Measurements from ENCODE around the gene HEMK1. TPM values are rescaled to one million over a fixed set of nuclear protein-coding genes. Genes with fewer than 3 reads are reported as not detected.

HEMK1 gene
- total and polyA plus RNA-seq, 2 of the 4 experiments (the other 2 are of a cell fraction): 17.2 to 20.8 TPM

- H3K4me2 ChIP-seq (ENCODE audit: low read depth, low read length): no peak overlapping the region
- H2BK5ac ChIP-seq (ENCODE audit: low read depth, low read length, poor library complexity, severe bottlenecking): no peak overlapping the region
- in situ Hi-C loops (cut with MboI; ENCODE audit: low sequenced_read_pairs): no loop called here
- no peak overlapping the region for H4K5ac ChIP-seq (ENCODE audit: low read depth, low read length)
- no peaks in the 10 kb centered on the region for H3K9me3 ChIP-seq (ENCODE audit: control insufficient read depth, insufficient read depth, low read length)
- H3K18ac ChIP-seq (ENCODE audit: low read depth, low read length): no peak overlapping the region
- peak overlapping the region; percentile 16 for H2AK9ac ChIP-seq (replicated peaks; ENCODE audit: low read depth, low read length, poor library complexity)
- TF ChIP-seq RAD21 (IDR thresholded peaks at IDR 0.05; ENCODE audit: low read length): no peak
- TF ChIP-seq SMC3 (IDR thresholded peaks at IDR 0.05; ENCODE audit: low read depth, low read length): no peak
- no peak for TF ChIP-seq ELK1 (IDR thresholded peaks at IDR 0.05; ENCODE audit: borderline replicate concordance, low read depth, low read length)
- TF ChIP-seq USF2 (IDR thresholded peaks at IDR 0.05; ENCODE audit: low read depth, low read length): no peak
- no peak for TF ChIP-seq POLR2A (IDR thresholded peaks at IDR 0.05; ENCODE audit: low read depth, low read length)
- TF ChIP-seq FOS (IDR thresholded peaks at IDR 0.05; ENCODE audit: low read depth, low read length): no peak
- TF ChIP-seq RCOR1 (IDR thresholded peaks at IDR 0.05; ENCODE audit: insufficient replicate concordance, low read length): no peak
- TF ChIP-seq CHD1 (IDR thresholded peaks at IDR 0.05; ENCODE audit: low read depth, low read length): no peak
- TF ChIP-seq RFX5 (IDR thresholded peaks at IDR 0.05; ENCODE audit: low read depth, low read length): no peak
- no peak for TF ChIP-seq MAZ (IDR thresholded peaks at IDR 0.05; ENCODE audit: borderline replicate concordance, low read depth, low read length)
- TF ChIP-seq NFE2L2 (IDR thresholded peaks at IDR 0.05; ENCODE audit: low read depth, low read length): no peak
- TF ChIP-seq MXI1 (IDR thresholded peaks at IDR 0.05; ENCODE audit: borderline replicate concordance, low read depth, low read length): no peak
- no peak for TF ChIP-seq BHLHE40 (IDR thresholded peaks at IDR 0.05; ENCODE audit: low read depth, low read length)
- TF ChIP-seq CTCF (conservative IDR thresholded peaks at IDR 0.05; ENCODE audit: low read depth, low read length): no peak
- TF ChIP-seq CEBPB (IDR thresholded peaks at IDR 0.05; ENCODE audit: low read depth, low read length): no peak
- no peak for TF ChIP-seq MAFK (IDR thresholded peaks at IDR 0.05; ENCODE audit: low read depth, low read length)
- no peaks in the 10 kb centered on the region for H3K4me1 ChIP-seq (ENCODE audit: control insufficient read depth, insufficient read depth, low read length)
- no peak overlapping the region for H4K91ac ChIP-seq (ENCODE audit: insufficient read depth, low read depth, low read length)
- peaks cover 2% of the 10 kb centered on the region for H3K27me3 ChIP-seq (ENCODE audit: control insufficient read depth, insufficient read depth, low read length)
- H2BK120ac ChIP-seq (ENCODE audit: low read depth, low read length): no peak overlapping the region
- H2AK5ac ChIP-seq (ENCODE audit: low read depth, low read length): no peak overlapping the region
- no peak overlapping the region for H3K14ac ChIP-seq (replicated peaks; ENCODE audit: low read depth, low read length)
- H2BK15ac ChIP-seq (ENCODE audit: low read depth, low read length): no peak overlapping the region
- H3K36me3 ChIP-seq (ENCODE audit: control insufficient read depth, insufficient read depth, low read length): no peaks in the 10 kb centered on the region
- no peak overlapping the region for H2BK20ac ChIP-seq (ENCODE audit: low read depth, low read length)
- no peak for DNase-seq
- peaks cover 8% of the 10 kb centered on the region; the same call in 1 of the 2 replicates for H3K9me1 ChIP-seq (ENCODE audit: insufficient read depth, low read length)
- POLR2A ChIA-PET (ENCODE audit: unreplicated experiment): no interaction called here
- no peak overlapping the region for H3K4ac ChIP-seq (ENCODE audit: low read depth, low read length)
- CTCF ChIA-PET: interaction anchor here (0.6 to 0.9 kb wide), 2 partner anchors 57 to 213 kb away, joined by 3 read pairs; no protein-coding TSS in a partner anchor
- H4K20me1 ChIP-seq (ENCODE audit: insufficient read depth, low read length): no peaks in the 10 kb centered on the region
- no peak overlapping the region for H3K4me3 ChIP-seq (ENCODE audit: insufficient read depth, low read depth, low read length)
- intact Hi-C loops (cut with micrococcal nuclease): no loop called here
- no peaks in the 10 kb centered on the region for H3K79me1 ChIP-seq (ENCODE audit: low read depth in 1 of 2, low read length in 2 of 2)
- no peak overlapping the region for H3K9ac ChIP-seq (ENCODE audit: low read depth, low read length)
- no TSS peak for BruUV-seq (replicated peaks)
- no peak overlapping the region for H3K23ac ChIP-seq (ENCODE audit: low read depth, low read length)
- H4K8ac ChIP-seq (ENCODE audit: low read depth in 2 of 2, low read length in 2 of 2): no peak overlapping the region
- dilution Hi-C loops (cut with HindIII; ENCODE audit: low sequenced_read_pairs, unreplicated experiment): no loop called here
- 0 out of 2 replicates have a peak, but pooled peaks have one; percentile 18 for ATAC-seq (ENCODE audit: low read depth)
- H2AFZ ChIP-seq (replicated peaks; ENCODE audit: low read length, poor library complexity): peak overlapping the region; percentile 43
- H3K56ac ChIP-seq (ENCODE audit: extremely low read depth, insufficient read depth, low read length): no peak overlapping the region
- H3K27ac ChIP-seq (ENCODE audit: insufficient read depth, low read length): no peak overlapping the region
Measured at GRCh38 chr3:50559702-50560101, 9.6 kb upstream of the HEMK1 start.
